ENCODE measurements around the gene ATP1A4. TPM values are rescaled to one million over a fixed set of nuclear protein-coding genes. Genes with fewer than 3 reads are reported as not detected.

Gene ATP1A4
- total RNA-seq, 1 donor from 2014 or later: 0.38 TPM

Other genes with a start within 250 kb of the ATP1A4 start
- gene TAGLN2, start 226.1 kb upstream of the ATP1A4 start, total RNA-seq: 41.6 to 46.2 TPM (median 44.6 TPM) in 3 replicates
- gene IGSF9, start 206.0 kb upstream of the ATP1A4 start, total RNA-seq: 75.8 to 77.5 TPM (median 76.9 TPM) in 3 replicates
- gene SLAMF9, start 197.4 kb upstream of the ATP1A4 start, total RNA-seq: not detected in 3 replicates
- 17.0 to 17.9 TPM (median 17.3 TPM) in 3 replicates for gene PIGM, start 119.6 kb upstream of the ATP1A4 start, total RNA-seq
- 0.14 to 0.27 TPM (median 0.22 TPM) in 3 replicates for gene KCNJ10, start 81.4 kb upstream of the ATP1A4 start, total RNA-seq
- gene KCNJ9, start 70.1 kb upstream of the ATP1A4 start, total RNA-seq: 0.07 to 0.09 TPM in 2 of 3 replicates, not detected in the other
- 32.3 to 36.3 TPM (median 33.2 TPM) in 3 replicates for gene IGSF8, start 53.0 kb upstream of the ATP1A4 start, total RNA-seq
- gene ATP1A2, start 35.8 kb upstream of the ATP1A4 start, total RNA-seq: 0.54 to 0.76 TPM (median 0.64 TPM) in 3 replicates
- 0.16 to 0.27 TPM in 2 of 3 replicates, not detected in the other for gene CASQ1, start 39.0 kb downstream of the ATP1A4 start, total RNA-seq
- 37.4 to 42.1 TPM (median 41.2 TPM) in 3 replicates for gene PEA15, start 53.8 kb downstream of the ATP1A4 start, total RNA-seq
- 276 to 299 TPM (median 287 TPM) in 3 replicates for gene DCAF8, start 110.9 kb downstream of the ATP1A4 start, total RNA-seq
- 50.9 to 53.0 TPM (median 52.8 TPM) in 3 replicates for gene PEX19, start 133.5 kb downstream of the ATP1A4 start, total RNA-seq
- gene COPA, start 191.6 kb downstream of the ATP1A4 start, total RNA-seq: 178 to 183 TPM (median 180 TPM) in 3 replicates
- gene NCSTN, start 191.8 kb downstream of the ATP1A4 start, total RNA-seq: 94.6 to 106 TPM (median 104 TPM) in 3 replicates
- gene NHLH1, start 215.5 kb downstream of the ATP1A4 start, total RNA-seq: 0.27 to 0.38 TPM (median 0.32 TPM) in 3 replicates
- gene VANGL2, start 249.0 kb downstream of the ATP1A4 start, total RNA-seq: 55.5 to 59.5 TPM (median 57.2 TPM) in 3 replicates

All from mesothelial cell of epicardium (in vitro differentiated cells).